HepG2 (cell line): ENCODE data around the gene RAB20. TPM values are rescaled to one million over a fixed set of nuclear protein-coding genes. Genes with fewer than 3 reads are reported as not detected.

Experiments used
- ATAC-seq: fragments of 200-7000 bp; cut with Tn5 transposase; 3 replicates; pipeline ENCODE4 v1.9.1; 2020; ENCODE audit warnings: mild to moderate bottlenecking, moderate library complexity
- BruUV-seq: library from RNA; stranded (reverse); fragments of 400-500 nt; replicated peaks from 2 replicates; lab custom pipeline; 2021; lab: Mats Ljungman, UMichigan
- CTCF ChIA-PET: fragments of 300-600 bp; formaldehyde crosslinking; extraction: SDS; loops from one replicate; lab custom pipeline; 2021; ENCODE audit warnings: low total read pairs, inconsistent platforms, low intra/inter-chr PET ratio; lab: Yijun Ruan, JAX
- POLR2A ChIA-PET: fragments of 350-600 bp; sonication (Branson Sonifier 250); formaldehyde crosslinking; loops from one replicate; lab custom pipeline; 2020; ENCODE audit warnings: antibody characterized with exemption, inconsistent platforms; lab: Yijun Ruan, JAX
- DNase-seq: peaks from one replicate; pipeline ENCODE4 v3.0.0-alpha.2; 2015; ENCODE audit warnings: low spot score
- FAIRE-seq: peaks from 3 replicates; lab custom pipeline; 2011; peaks lifted over from hg19 to GRCh38; lab: Jason Lieb, UNC
- H2AFZ ChIP-seq: one replicate; pipeline ENCODE4 v1.6.1; 2011; ENCODE audit warnings: low read length, inconsistent platforms
- H3K27ac ChIP-seq: fragments of 300-600 bp; 3 replicates; pipeline ENCODE4 v1.8.0; 2011; ENCODE audit warnings: mixed run types, mild to moderate bottlenecking, mixed read lengths, low read length, inconsistent platforms; ENCODE audit not compliant: insufficient read depth; ENCODE audit errors: extremely low read length
- H3K27me3 ChIP-seq, 2 experiments: fragments of 200-600 bp in 1 of 2; 2 replicates in 1 of 2; 3 replicates in 1 of 2; pipeline versions ENCODE4 v1.6.0 to v1.8.0; 2011; ENCODE audit warnings: low read length in 2 of 2, mild to moderate bottlenecking in 2 of 2, moderate library complexity in 2 of 2, inconsistent platforms in 1 of 2; ENCODE audit not compliant: insufficient read depth in 2 of 2, control insufficient read depth in 1 of 2
- H3K36me3 ChIP-seq, 2 experiments: fragments of 200-600 bp in 1 of 2; replicated peaks in 1 of 2; 2 replicates in 1 of 2; 3 replicates in 1 of 2; pipeline versions ENCODE4 v1.5.1 to v1.8.0; 2011; ENCODE audit warnings: low read length in 2 of 2, inconsistent platforms in 1 of 2; ENCODE audit not compliant: insufficient read depth in 2 of 2, control insufficient read depth in 1 of 2
- H3K4me1 ChIP-seq: 2 replicates; pipeline ENCODE4 v1.5.1; 2012; ENCODE audit warnings: low read length, inconsistent platforms; ENCODE audit not compliant: insufficient read depth
- H3K4me2 ChIP-seq: 2 replicates; pipeline ENCODE4 v1.6.0; 2011; ENCODE audit warnings: low read depth, low read length, inconsistent platforms
- H3K4me3 ChIP-seq, 3 experiments: fragments of 200-600 bp in 1 of 3; sonication (generic), shearing (Covaris generic) in 1 of 3; replicated peaks in 1 of 3; 2 replicates each; pipeline ENCODE4 v1.5.1; 2011 to 2016; ENCODE audit warnings: low read length in 3 of 3, inconsistent platforms in 2 of 3, low read depth in 2 of 3, mild to moderate bottlenecking in 2 of 3, control low read depth in 1 of 3, mixed read lengths in 1 of 3; ENCODE audit not compliant: insufficient read depth in 1 of 3
- H3K79me2 ChIP-seq: one replicate; pipeline ENCODE4 v1.6.1; 2011; ENCODE audit warnings: low read length, inconsistent platforms; ENCODE audit not compliant: insufficient read depth
- H3K9ac ChIP-seq: 2 replicates; pipeline ENCODE4 v1.6.0; 2011; ENCODE audit warnings: mild to moderate bottlenecking, low read depth, low read length, inconsistent platforms; ENCODE audit not compliant: insufficient read depth
- H3K9me3 ChIP-seq: 2 replicates; pipeline ENCODE4 v1.5.1; 2012; ENCODE audit warnings: mild to moderate bottlenecking, low read length
- H4K20me1 ChIP-seq: 2 replicates; pipeline ENCODE4 v1.6.0; 2011; ENCODE audit warnings: inconsistent platforms, mild to moderate bottlenecking, low read length, moderate library complexity; ENCODE audit not compliant: insufficient read depth
- DNMT1 ChIP-seq: sonication (generic); formaldehyde crosslinking; IDR thresholded peaks from 2 replicates; pipeline ENCODE4 v1.5.1; 2020; ENCODE audit warnings: mild to moderate bottlenecking, missing genetic modification reagents
- ETS1 ChIP-seq: sonication (generic); formaldehyde crosslinking; IDR thresholded peaks from 2 replicates; pipeline ENCODE4 v1.4.0; 2020; ENCODE audit warnings: missing genetic modification reagents
- GTF3A ChIP-seq: sonication (generic); formaldehyde crosslinking; conservative IDR thresholded peaks from 2 replicates; pipeline ENCODE4 v1.4.0; 2020; ENCODE audit warnings: mild to moderate bottlenecking, missing genetic modification reagents
- HMGA1 ChIP-seq: sonication (generic); formaldehyde crosslinking; conservative IDR thresholded peaks from 2 replicates; pipeline ENCODE4 v1.4.0; 2020; ENCODE audit warnings: missing genetic modification reagents
- HNRNPUL1 ChIP-seq: fragments of 200-400 bp; formaldehyde crosslinking; IDR thresholded peaks from 2 replicates; pipeline ENCODE4 v1.6.1; 2017; ENCODE audit warnings: low read depth, mild to moderate bottlenecking, low read length, moderate library complexity
- HOXA7 ChIP-seq: sonication (generic); formaldehyde crosslinking; IDR thresholded peaks from 2 replicates; pipeline ENCODE4 v1.8.1; 2022; ENCODE audit warnings: mild to moderate bottlenecking, missing genetic modification reagents, moderate library complexity
- SPEN ChIP-seq: sonication (generic); formaldehyde crosslinking; IDR thresholded peaks from 2 replicates; pipeline ENCODE4 v1.5.1; 2020; ENCODE audit warnings: low read depth, mild to moderate bottlenecking, missing genetic modification reagents
- ZBTB8A ChIP-seq: sonication (generic); formaldehyde crosslinking; IDR thresholded peaks from 2 replicates; pipeline ENCODE4 v1.4.0; 2020; ENCODE audit warnings: mild to moderate bottlenecking, low read depth, missing genetic modification reagents, borderline replicate concordance
- ZFP90 ChIP-seq: sonication (generic); formaldehyde crosslinking; IDR thresholded peaks from 2 replicates; pipeline ENCODE4 v1.8.0; 2022; ENCODE audit warnings: missing genetic modification reagents, mild to moderate bottlenecking, inconsistent platforms, borderline replicate concordance
- ZGPAT ChIP-seq: IDR thresholded peaks from 2 replicates; pipeline ENCODE4 v1.6.1; 2016; ENCODE audit warnings: mild to moderate bottlenecking
- ZNF101 ChIP-seq: sonication (generic); formaldehyde crosslinking; IDR thresholded peaks from 2 replicates; pipeline ENCODE4 v1.4.0; 2020; ENCODE audit warnings: mild to moderate bottlenecking, low read depth, missing genetic modification reagents, borderline replicate concordance
- ZNF18 ChIP-seq: sonication (generic); formaldehyde crosslinking; IDR thresholded peaks from 2 replicates; pipeline ENCODE4 v1.8.0; 2022; ENCODE audit warnings: mild to moderate bottlenecking, missing genetic modification reagents; ENCODE audit not compliant: insufficient replicate concordance
- ZNF256 ChIP-seq: sonication (generic); formaldehyde crosslinking; conservative IDR thresholded peaks from 2 replicates; pipeline ENCODE4 v1.4.0; 2020; ENCODE audit warnings: missing genetic modification reagents
- ZNF281 ChIP-seq: sonication (generic); formaldehyde crosslinking; IDR thresholded peaks from 2 replicates; pipeline ENCODE4 v1.4.0; 2020; ENCODE audit warnings: missing genetic modification reagents, borderline replicate concordance
- ZNF883 ChIP-seq: sonication (generic); formaldehyde crosslinking; IDR thresholded peaks from 2 replicates; pipeline ENCODE4 v1.5.1; 2020; ENCODE audit warnings: mild to moderate bottlenecking, missing genetic modification reagents; ENCODE audit errors: not compliant biosample characterization
- ZSCAN22 ChIP-seq: sonication (generic); formaldehyde crosslinking; IDR thresholded peaks from 2 replicates; pipeline ENCODE4 v1.4.0; 2020; ENCODE audit warnings: mild to moderate bottlenecking, missing genetic modification reagents
- WGBS: methylation state at CpG from one replicate; pipeline ENCODE4 v1.1.6; 2017; ENCODE audit warnings: low lambda C conversion rate; 5-methylcytosine and 5-hydroxymethylcytosine counted together
- in situ Hi-C: cut with HindIII; loops from 2 replicates; pipeline ENCODE4 v1.10.0; 2017; ENCODE audit warnings: low pct_unique_long_range_greater_than_20kb; ENCODE audit not compliant: extremely low pct_ligation_motif_present
- intact Hi-C: fragments of 100-400 bp; cut with micrococcal nuclease; formaldehyde crosslinking; loops from one replicate; pipeline ENCODE4 v1.10.0; 2022; ENCODE audit not compliant: unreplicated experiment
- polyA plus RNA-seq, 8 experiments: library from polyadenylated mRNA; depleted of rRNA in 3 of 8; stranded (reverse) in 7 of 8; unstranded in 1 of 8; fragments of >200 nt; fragmentation: Illumina TruSeq in 4 of 8; extraction: Trizol in 4 of 8; gene quantifications; 2 replicates each; pipeline versions ENCODE4 v1.2.1 to v1.2.3, GENCODE V29; 2011 to 2016; ENCODE audit warnings: low read depth in 4 of 8, missing spikeins in 1 of 8, mixed read lengths in 1 of 8; ENCODE audit not compliant: insufficient read depth in 1 of 8
- total RNA-seq, 5 experiments: library from RNA; depleted of rRNA; stranded (reverse); fragments of >200 nt; fragmentation: Illumina TruSeq; extraction: Trizol; gene quantifications; 2 replicates each; pipeline ENCODE4 v1.2.3, GENCODE V29; 2016; ENCODE audit warnings: low read depth in 1 of 5

Gene RAB20
- total and polyA plus RNA-seq, 2 of the 13 experiments (the other 11 are each of a cell fraction or from before 2014, with no cell fraction given): 15.6 to 30.5 TPM

- Histone ChIP-seq H3K27me3 (0 out of 5 replicates have a peak, but pooled peaks cover 0 to 1% of the 10 kb centered on the region in 2 experiments), H3K79me2 (no peaks in the 10 kb centered on the region), H2AFZ (no peak overlapping the region), H3K36me3 (no peaks in the 10 kb centered on the region), H3K27ac (no peak overlapping the region), H3K4me3 (no peak overlapping the region), H3K4me1 (peaks cover 21% of the 10 kb centered on the region), H3K9me3 (no peaks in the 10 kb centered on the region; the same call in 1 of the 2 replicates), H4K20me1 (no peaks in the 10 kb centered on the region), H3K4me2 (no peak overlapping the region), H3K9ac (no peak overlapping the region)
- DNase-seq (no peak), ATAC-seq (no peak), FAIRE-seq (no peak)
- POLR2A ChIA-PET: no interaction called here
- WGBS: 29% methylated on average over 2 of the region's 3 CpGs
- intact Hi-C loops: no loop called here
- no TSS peak for BruUV-seq
- CTCF ChIA-PET: no interaction called here
- in situ Hi-C loops: no loop called here
- no peak for TF ChIP-seq ZNF18
- TF ChIP-seq ZSCAN22 (CRISPR knock-in tag): no peak
- no peak for TF ChIP-seq ZNF883 (CRISPR knock-in tag)
- TF ChIP-seq ZFP90 (CRISPR knock-in tag): no peak
- TF ChIP-seq ZNF256 (CRISPR knock-in tag): no peak
- no peak for TF ChIP-seq HNRNPUL1
- TF ChIP-seq DNMT1: no peak
- no peak for TF ChIP-seq ZNF101 (CRISPR knock-in tag)
- no peak for TF ChIP-seq GTF3A
- TF ChIP-seq ZGPAT (CRISPR knock-in tag): no peak
- no peak for TF ChIP-seq SPEN
- TF ChIP-seq ZNF281: no peak
- no peak for TF ChIP-seq HMGA1
- no peak for TF ChIP-seq ZBTB8A (CRISPR knock-in tag)
- TF ChIP-seq ETS1 (CRISPR knock-in tag): no peak
- TF ChIP-seq HOXA7 (CRISPR knock-in tag): no peak
These were observed 66.1 kb downstream of the RAB20 start for GRCh38 chr13:110495376-110495775.
